GM12865 (cell line): ENCODE measurements around the gene EFCAB8.

Experiments
- DNase-seq: peaks from one replicate; pipeline ENCODE4 v3.0.0; 2010; ENCODE audit warnings: low read depth
- H3K4me3 ChIP-seq: 2 replicates; pipeline ENCODE4 v1.5.1; 2011; ENCODE audit warnings: mild to moderate bottlenecking, low read depth, low read length, control low read depth
- CTCF ChIP-seq: IDR thresholded peaks from 2 replicates; pipeline ENCODE4 v1.5.1; 2011; ENCODE audit warnings: low read length, control low read depth, low read depth, inconsistent platforms; ENCODE audit not compliant: insufficient read depth; ENCODE audit errors: missing control alignments

Gene EFCAB8

GRCh38 chr20:32891926-32892660, 33.4 kb downstream of the EFCAB8 start:
- H3K4me3 ChIP-seq: no peak overlapping the region
- no peak for TF ChIP-seq CTCF
- DNase-seq: no peak

GRCh38 chr20:32893263-32894025, 34.7 kb downstream of the EFCAB8 start:
- no peak overlapping the region for H3K4me3 ChIP-seq
- no peak for TF ChIP-seq CTCF
- DNase-seq: no peak

GRCh38 chr20:32894026-32894483, 35.3 kb downstream of the EFCAB8 start:
- peak; percentile 59 for TF ChIP-seq CTCF
- H3K4me3 ChIP-seq: no peak overlapping the region
- DNase-seq: peak; percentile 25

- H3K4me3 ChIP-seq: no peak overlapping the region
- TF ChIP-seq CTCF: no peak
- DNase-seq: no peak
Observed at GRCh38 chr20:32894711-32895355, 36.1 kb downstream of the EFCAB8 start.

- no peak for TF ChIP-seq CTCF
- no peak overlapping the region for H3K4me3 ChIP-seq
- no peak for DNase-seq
Observed at GRCh38 chr20:32896521-32897280, 38.0 kb downstream of the EFCAB8 start.

GRCh38 chr20:32898729-32899128, 40.0 kb downstream of the EFCAB8 start:
- no peak for DNase-seq
- no peak for TF ChIP-seq CTCF
- H3K4me3 ChIP-seq: no peak overlapping the region
